ENCODE results near the gene THOC6.

DNA sequence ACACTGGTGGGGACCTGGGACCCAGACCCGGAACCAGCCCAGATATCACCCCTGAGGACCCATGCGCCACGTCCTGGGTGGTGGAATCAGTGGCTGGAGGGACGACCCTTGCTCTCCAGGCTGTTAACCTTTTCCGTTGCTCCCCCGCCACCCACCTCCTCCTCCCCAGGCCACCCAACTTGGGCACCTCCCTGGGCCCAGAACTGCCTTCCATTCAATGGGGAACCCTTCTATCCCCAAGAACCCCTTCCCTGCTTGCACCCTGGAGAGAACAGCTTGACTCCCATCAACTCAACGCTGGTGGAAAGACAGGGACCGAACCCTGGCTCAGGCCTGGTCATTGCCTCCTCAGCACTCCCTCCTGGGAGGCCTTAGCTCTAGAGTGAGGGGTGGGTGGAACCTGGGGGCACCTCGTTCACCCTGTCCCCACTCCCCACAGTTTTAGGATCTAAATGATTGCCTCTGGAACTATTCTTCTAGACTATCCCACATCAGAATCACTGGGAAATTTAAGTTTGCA, 35.9 kb downstream of the THOC6 start:
- TF ChIP-seq, protein P1, sequence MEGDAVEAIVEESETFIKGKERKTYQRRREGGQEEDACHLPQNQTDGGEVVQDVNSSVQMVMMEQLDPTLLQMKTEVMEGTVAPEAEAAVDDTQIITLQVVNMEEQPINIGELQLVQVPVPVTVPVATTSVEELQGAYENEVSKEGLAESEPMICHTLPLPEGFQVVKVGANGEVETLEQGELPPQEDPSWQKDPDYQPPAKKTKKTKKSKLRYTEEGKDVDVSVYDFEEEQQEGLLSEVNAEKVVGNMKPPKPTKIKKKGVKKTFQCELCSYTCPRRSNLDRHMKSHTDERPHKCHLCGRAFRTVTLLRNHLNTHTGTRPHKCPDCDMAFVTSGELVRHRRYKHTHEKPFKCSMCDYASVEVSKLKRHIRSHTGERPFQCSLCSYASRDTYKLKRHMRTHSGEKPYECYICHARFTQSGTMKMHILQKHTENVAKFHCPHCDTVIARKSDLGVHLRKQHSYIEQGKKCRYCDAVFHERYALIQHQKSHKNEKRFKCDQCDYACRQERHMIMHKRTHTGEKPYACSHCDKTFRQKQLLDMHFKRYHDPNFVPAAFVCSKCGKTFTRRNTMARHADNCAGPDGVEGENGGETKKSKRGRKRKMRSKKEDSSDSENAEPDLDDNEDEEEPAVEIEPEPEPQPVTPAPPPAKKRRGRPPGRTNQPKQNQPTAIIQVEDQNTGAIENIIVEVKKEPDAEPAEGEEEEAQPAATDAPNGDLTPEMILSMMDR (conservative IDR thresholded peaks at IDR 0.05; ENCODE audit: low read length): no peak
- TF ChIP-seq EZH2phosphoT487 (IDR thresholded peaks at IDR 0.05; ENCODE audit: borderline replicate concordance, low read depth, low read length): no peak

All from OCI-LY7 (cell line).